Left forelimb (tissue), 1 donor: ENCODE data around the gene GSN.

Experiments
- DNase-seq: peaks from one replicate; pipeline ENCODE4 v3.0.0-alpha.2; 2018; ENCODE audit warnings: low spot score

Gene GSN

DNA sequence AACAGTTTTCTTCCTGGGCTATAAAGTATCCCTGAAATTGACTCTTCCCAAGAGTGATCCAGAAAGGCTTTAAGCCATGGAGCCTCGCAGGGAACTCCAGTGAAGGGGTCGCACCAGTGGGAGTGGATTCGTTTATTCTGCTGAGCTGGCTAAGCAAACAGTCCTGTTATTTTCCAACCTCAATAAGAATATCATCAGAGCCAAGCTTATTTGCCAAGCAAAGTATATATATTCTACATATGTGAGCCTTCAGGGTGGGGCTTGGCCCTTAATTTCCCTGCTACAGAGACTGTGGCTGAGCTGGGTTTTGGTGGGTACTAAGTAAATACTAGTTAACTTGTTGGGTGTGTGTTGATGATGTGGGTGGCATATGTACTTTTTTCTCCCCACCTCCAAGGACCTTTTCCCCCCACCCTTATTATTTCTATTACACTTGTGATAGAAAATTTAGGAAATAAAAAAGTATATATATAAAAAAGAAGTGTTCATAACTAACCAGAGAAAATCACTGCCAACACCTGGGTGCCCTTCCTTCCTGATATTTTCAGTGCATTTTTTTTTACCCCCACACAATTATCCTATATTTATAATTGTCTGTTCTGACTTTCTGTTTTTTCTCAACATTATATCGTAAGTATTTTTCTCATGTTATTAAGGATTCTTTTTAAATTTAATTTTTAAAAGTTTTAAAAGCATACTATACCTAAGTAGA, 5.3 kb downstream of the GSN start:
- no peak for DNase-seq

DNA sequence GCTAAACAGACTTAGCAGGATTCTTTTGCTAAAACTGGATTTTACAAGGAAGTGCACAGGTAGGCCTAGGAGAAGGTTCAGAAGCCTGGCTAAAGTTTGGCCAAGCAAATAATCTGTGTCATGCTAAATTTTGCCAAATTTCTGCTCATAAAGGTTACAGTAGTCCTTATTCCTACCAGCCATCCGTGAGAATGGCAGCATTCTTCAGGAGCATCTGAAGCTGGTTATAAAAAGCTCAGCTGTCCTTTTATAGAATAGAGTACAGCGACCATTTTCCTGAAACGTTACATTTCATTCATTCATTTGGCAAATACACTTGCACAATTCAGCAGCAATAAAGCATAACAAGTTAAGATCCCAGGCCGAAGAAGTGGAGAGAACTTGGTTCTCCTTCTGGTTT, 6.9 kb downstream of the GSN start:
- no peak for DNase-seq

DNA sequence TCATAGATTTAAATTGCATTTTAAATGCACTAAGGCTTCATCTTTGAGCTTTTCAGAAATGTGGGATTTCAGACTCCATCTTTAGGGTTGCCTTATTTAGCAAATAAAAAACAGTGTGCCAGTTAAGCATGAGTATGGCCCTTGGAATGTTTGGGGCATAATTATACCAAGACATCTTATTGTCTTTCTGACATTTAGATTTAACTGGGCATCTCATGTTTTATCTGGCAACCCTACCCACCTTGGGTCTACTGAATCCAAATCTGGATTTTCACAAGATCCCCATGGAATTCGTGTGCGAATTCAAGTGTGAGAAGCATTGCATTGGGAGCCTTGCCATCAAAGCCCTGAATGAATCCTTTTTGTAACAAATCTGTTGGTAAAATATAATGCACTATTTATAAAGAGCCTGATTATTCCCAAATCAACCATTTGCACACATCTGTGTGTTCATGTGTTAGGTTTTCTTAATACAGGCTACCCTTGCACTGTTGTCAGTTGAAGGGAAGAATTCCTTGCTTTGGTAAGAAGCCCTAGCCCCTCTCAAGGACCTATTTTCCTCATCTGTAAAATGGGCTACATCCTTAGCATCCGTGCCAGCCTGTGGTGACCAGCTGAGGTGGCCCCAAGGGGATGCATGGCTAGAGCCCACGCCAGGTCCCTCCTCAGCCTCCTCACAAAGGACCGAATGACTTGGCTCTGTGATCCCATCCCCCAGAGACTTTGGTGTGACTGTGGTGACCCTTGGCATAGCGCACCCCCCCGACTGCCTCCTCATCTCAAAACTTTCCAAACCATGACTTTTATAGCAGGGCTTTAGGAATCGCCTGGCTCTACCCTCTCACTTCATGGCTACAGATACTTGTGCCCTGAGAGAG, 8.1 kb downstream of the GSN start:
- no peak for DNase-seq

DNA sequence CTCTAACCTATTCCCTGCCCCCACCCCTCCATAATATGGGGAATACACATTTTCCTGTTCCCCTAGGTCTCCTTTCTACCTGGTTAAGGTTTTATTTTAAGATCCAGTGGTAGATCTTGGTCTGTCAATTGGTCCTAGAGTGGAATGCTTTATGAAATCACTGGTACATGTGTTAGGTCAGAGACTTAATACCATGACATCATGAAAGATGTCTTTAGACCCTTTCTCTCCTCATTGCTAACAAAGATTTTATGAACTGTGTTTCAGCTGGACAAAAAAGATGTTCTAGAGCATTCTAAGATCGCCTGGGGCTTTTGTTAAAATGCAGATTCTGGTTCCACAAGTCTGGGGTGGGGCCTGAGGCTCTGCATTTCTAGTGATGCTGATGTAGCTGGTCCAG, 9.1 kb downstream of the GSN start:
- DNase-seq: no peak

DNA sequence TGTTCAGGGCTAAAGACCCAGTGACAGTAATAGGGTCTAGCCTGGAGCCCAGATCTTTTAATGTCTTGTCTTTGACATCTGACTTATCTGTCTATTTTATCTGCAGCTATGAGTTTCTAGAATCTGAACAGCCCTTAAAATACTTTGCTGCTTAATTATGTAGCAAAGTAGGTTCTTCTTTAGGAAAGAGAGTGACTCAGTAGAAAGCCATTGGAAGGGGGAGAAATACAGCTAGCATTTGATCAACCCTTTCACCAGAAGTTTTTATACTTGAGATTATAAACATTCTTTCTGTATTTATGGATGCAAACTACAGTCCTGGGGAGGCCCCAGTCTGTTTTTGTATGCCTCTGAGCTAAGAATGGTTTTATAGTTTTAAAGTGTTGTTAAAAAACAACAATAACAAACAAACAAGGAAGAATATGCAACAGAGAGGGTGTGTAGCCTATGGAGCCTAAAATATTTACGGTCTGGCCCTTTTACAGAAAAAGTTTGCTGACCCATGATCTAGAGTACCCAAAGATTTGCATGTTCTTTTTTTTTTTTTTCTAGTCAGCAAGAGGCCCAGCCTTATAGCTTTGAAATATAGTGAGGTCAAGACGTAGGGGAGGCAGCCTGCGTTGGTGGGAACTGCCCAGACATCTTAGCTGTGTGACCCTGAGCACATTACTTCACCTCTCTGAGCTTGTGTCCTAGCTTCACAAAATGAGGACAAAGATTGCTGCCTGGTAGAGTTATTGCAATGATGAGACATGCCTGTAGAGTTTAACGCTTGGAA, 9.7 kb downstream of the GSN start:
- DNase-seq: no peak

DNA sequence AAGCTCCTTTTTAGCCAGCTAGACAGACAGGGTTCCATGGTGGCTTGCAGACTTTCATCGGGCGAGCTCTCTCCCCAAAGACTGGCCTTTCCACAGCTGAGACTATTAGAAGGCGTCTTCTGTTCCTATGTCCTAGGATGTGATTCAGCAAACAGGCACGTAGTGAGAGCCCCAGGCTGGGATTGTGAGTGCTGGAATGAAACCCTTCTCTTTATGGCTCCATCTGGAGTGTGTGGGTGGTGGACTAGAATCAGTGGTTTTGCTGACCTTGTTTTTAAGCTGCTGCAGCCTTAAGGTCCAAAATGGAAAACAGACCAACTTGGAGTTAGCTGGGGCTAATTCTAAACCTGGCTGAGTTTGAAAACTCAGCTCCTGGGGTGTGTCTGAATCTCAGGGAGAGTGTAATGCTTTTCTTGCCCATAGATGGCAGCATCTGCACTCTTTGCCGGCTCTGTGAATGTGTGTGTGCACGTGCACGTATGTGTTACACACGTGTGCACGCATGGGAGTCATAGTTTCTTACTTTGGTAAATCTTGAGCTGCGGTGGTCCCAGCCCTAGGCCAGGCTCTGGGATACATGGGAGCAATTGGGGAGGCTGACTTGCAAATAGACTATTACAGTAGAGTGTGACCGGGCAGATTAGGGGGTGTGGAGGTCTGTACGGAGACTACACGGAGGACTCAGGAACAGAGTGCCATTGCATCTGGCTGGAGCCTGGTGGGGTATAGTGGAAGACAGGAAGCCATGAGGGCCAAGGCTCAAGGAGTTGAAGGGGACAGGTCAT, 10.7 kb downstream of the GSN start:
- peak; percentile 79 for DNase-seq

DNA sequence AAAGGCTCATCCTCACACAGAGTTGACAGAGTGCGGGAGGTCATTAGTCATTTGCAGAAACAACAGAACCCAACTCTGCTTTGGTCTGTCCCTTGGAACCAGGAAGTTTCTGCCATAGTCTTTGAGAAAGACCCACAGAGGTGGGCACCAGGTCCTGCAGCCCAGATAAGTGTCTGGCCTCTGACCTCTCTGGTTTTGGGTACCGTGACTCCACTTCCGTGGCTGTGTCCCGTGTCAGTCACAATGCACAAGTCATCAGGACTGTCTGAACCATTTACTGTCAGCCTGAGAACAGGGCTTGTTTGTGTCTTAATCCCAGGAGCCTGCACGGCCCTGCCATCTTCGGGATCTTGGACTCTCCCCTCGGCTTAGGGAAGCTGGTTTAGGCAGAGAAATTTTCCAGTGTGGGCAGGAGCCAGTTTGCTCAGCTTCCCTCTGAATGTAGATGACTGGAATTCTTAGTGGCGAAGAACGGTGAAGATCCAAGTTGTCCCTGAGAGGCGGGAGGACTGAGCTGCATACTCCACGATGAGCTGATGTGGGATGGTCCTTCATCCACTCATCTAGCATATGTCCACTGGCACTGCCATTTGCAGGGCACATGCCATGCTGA, 11.9 kb downstream of the GSN start:
- no peak for DNase-seq

DNA sequence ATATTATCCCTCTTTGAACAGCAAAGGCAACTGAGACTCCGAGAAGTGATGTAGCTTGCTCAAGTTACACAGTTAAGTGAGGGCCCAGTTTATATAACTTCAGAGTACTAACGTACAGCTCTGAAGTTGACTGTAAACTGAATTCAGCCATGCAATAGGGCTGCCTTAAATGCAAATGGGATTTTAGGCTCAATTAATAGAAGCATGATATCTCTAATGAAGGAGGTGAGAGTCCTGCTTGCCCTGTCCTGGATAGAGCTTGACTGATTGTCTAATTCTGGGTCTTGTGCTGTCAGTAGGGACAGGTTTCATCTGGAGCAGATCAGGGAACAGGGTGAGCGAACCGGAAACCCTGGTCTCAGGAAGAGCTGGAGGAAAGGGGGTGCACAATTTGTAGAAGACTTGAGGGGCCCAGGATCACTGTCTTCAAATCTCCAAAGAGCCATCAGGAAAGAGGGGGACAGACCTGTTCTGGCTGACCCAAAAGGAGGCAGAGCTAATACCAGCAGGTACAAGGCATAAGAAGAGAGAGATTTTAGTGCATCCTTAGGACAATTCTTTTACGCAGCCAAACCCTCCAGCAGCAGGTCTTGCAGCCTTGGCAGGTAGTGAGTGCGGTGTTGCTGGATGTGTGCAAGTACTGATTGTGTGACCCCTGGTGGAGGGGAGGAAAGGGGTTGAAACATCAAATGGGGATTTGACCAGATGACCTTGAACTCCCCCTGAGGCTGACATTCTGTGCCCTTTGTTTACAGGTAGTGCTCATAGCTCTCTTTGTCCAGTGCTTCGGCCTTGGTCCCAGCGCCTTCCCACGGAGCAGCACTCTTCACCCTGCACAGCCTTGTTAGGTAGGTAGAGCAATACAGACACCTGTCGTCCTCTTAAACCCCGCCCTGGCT, 13.0 kb downstream of the GSN start:
- no peak for DNase-seq

DNA sequence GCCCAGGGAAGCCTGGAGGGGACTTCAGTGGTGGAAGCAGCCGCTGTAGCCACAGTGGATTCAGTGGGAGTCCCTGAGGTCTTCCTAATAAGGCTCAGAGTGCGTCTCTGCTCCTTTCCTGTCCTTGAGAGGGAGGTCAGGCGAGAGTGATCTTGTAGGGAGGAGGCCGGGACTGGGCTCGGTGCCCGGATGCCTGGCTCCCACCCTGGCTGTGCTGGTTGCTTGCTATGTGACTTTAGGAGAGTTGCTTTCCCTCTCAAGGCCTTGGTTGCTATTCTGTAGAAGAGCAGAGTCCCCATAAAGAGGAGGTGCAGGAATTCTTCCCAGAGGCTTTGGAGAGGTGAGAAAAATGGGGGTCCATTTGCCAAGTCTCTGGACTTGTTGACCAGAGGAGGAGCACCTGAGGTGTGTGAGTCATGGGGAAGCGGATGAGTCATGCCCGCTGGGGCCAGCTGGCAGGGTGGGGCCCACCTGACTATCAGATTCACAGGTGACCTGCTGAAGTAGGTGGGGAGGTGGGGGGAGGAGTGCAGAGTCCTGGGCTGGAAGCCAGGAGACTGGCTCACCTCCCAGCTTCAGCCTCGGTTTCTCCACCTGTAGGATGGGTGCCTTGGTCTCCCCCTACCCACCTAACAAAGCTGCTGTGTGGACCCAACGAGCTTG, 13.8 kb downstream of the GSN start:
- no peak for DNase-seq

DNA sequence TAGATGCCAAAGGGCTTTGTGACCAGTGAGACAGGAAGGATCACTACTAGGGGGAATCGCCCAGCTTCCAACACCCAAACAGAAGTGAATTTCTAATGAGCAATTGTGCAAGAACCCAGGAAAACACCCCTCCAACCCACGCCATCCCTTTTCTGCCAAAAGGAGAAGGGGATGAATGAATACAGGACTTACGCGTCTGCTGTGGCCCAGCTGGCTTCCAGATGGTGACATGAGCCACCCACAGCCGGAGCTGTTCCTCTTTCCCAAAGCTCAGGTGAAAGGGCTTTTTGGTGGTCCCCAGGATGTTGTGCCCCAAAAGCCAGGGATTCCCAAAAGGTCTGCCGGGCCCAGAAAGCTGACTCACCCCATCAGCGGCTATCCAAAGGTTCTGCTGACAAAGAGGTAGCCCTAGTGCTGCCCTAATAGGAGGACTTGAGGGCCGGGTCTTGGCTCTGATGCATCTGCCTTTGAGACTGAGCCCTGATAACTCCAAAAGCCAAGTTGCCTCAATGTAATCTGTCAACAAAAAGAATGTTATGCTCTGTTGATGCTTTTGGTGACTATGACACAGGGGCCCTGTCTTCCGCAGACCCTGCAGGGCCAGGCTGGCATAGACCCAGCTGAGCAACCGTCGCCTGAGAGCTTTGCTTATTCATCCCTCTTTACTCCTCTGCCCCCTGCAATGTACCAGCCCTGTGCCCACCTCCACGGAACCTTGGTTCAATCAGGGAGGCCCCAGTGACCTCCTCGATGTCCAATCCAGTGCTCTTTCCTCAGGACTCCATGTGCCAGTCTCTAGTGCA, 14.5 kb downstream of the GSN start:
- peak; percentile 63 for DNase-seq

DNA sequence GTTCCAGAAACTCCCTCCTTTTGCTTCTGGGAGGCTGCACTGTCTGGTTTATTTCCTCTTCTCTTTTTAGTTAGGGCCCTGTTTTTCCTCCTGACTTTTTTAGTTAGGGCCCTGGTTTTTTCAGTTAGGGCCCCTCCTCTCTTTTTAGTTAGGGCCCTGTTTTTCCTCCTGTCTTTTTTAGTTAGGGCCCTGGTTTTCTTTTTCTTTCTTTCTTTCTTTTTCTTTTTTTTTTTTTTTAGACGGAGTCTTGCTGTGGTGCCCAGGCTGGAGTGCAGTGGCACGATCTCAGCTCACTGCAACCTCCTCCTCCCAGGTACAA, 15.1 kb downstream of the GSN start:
- DNase-seq: no peak

DNA sequence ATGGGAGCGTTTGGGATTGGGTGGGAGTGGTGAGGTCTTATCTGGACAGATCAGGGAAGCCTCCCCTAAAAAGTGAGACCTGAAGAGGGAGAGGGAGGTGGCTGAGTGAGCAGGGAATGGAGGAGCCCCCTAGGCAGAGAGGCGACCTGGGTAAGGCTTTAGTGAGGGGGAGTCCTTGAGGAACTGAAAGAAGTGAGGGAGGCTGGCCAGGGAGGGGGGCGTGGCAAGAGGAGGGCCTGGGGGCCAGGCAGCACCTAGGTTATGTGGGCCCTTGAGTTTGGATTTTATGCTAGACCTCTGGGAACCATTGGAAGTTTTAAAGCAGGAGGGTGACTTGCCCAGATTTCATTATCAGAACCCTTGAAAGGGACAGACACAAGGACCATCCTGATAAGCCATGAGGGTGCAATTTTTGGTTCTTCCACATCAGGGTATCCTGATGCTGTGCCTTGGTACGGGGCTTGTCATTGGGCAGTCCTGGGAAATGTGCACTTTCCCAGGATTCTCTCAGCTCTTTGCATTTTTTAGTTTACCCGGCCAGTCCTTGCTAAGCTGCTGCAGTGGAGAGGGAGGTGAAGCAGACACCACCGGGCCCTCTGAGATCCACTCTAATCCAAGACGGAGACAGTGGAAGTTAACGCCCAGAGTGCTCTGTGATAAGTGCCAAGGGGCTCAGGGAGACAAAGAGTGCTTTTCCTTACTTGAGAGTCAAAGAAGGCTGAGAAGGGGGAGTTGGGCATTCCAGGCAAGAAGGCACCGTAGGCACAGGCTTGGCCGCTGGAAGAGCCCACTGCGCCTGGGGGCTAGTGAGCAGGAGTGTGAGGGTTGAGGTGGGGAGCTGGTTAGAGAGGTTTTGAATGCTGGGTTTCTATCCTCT, 16.1 kb downstream of the GSN start:
- DNase-seq: no peak

DNA sequence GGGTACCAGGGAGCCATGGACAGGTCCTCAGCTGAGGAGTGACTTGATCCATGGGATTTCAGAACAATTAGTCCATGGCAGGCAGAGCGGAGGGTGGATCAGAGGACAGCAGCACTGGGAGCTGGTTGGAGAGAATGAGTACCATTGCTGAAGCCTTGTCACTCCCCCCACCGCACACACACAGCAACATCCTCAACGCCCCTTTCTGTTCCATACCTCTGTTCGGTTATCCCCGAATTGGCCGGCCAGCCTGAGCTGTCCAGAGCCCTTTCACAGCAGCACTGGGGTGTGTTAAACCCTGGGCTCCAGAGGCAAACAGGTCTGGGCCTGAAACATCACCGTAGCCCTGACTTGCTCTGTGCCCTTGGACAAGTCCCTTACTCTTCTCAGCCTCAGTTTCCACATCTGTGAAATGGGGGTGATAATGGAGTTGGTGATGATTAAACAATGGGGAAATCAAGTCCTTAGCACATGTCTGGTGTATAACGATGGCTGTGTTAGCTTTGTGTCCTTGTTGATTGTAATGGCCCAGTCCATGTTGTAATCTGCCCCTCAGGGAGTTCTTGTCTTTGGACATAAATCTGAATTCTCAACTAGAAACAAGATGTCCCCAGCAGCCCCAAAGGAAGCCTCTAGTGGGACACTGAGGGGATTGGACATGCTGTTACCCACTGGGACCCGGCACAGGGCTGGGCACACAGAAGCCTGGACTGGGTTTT, 16.9 kb downstream of the GSN start:
- peak; percentile 23 for DNase-seq

DNA sequence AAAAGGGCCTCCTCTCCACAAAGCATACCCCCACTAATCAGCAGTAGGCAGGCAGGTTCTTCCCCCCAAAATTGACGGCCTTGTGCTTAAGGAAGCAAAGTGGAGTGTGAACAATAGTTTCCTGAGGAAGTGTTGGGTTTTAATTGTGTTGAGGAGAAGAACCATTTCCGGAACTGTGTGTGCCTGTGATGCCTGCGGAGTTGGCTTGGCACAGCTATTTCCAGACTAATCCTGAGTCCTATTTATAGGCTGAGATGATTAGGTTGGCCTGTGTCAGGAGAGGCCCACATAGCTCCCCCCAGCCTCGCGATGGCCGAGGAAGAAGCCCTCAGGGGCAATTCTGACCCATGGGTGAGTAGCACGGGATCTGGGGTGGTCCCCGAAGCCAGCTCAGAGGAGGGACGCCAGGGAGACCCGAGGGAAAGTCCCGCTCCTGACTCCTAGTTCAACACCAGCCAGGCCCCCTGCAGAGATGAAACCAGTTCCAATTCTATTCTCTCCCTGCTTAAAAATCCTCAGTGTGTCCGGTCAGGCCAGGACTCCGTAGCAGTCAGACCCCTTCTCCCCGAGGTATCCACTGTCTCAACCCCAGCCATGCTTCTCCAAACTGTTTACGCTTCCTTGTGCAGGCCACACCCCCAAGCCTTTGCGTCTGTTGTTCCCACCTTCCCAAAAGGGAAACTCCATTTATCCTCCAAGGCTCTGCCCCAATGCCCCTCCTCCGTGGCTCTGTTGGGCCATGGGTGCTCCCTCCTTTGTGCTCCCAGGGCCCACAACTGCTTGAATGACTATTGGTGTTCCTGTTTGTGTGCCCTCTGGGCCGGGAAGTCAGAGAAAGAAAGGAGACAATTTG, 18.1 kb downstream of the GSN start:
- peak; percentile 66 for DNase-seq

DNA sequence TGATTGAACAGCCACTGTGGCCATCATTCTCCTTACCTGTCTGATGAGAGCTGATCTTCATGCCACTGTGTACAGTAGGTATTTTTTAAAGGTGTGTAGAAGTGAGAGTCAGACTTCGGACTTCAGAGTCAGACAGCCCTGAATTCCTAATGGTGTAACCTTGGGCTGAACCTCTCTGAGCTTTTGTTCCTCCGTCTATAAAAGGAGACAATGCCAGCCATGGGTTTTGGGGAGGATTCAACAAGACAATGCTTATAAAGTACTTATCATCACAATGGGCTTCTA, 18.7 kb downstream of the GSN start:
- no peak for DNase-seq

DNA sequence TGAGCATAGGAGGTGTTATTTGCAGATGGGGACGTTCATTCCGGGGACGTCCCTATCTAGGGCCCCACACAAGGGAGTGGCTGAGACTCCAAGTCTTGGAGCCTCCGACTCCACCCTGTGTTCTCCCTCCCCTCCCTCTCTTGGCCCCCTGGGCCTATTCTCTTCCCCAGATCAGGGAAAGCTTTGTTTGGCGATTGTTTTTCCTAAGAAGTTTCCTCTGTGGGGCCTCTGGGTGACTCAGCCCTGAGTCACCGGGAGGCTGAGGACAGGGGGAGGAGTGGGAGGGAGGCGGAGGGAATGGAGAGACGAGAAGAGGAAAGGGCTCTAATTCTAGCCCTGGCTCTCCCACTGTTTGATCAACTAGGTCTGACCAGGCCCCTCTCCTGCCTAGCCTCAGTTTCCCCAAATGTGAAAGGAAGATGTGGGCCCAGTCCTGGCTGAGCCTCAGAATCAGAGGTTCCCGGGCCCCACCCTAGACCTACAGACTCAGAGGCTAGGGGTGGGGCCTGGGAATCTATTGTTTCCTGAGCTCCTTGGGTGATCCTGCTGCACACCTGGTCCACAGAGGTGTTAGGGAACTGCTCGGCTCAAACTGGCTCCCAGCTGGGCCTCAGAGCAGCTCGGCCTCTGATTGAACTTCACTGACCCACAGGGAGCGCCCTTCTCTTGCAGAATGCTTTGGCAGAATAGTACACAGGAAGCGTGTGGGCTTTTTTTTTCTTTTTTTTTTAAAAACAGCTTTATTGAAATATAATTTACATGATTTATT, 19.2 kb downstream of the GSN start:
- DNase-seq: peak; percentile 83
